GM12878 (cell line): ENCODE measurements around the gene ABCA13. TPM values are rescaled to one million over a fixed set of nuclear protein-coding genes. Genes with fewer than 3 reads are reported as not detected.

ENCODE experiments used
- ATAC-seq: fragments of 200-7000 bp; cut with Tn5 transposase; 3 replicates; pipeline ENCODE4 v1.9.1; 2020; ENCODE audit warnings: mild to moderate bottlenecking, moderate library complexity
- BruUV-seq: library from RNA; stranded (reverse); fragments of 400-500 nt; replicated peaks from 2 replicates; lab custom pipeline; 2021; lab: Mats Ljungman, UMichigan
- CTCF ChIA-PET: fragments of 300-600 bp; sonication (Branson Sonifier 250); formaldehyde crosslinking; extraction: SDS; loops from one replicate; lab custom pipeline; 2021; ENCODE audit warnings: inconsistent platforms; lab: Yijun Ruan, JAX
- POLR2A ChIA-PET: fragments of 350-600 bp; formaldehyde crosslinking; extraction: SDS; loops from one replicate; lab custom pipeline; 2021; ENCODE audit warnings: inconsistent platforms; lab: Charles Lee
- RAD21 ChIA-PET: fragments of 300-600 bp; sonication (Branson Sonifier 250); formaldehyde crosslinking; loops from one replicate; lab custom pipeline; 2023; ENCODE audit warnings: antibody characterized with exemption; ENCODE audit not compliant: unreplicated experiment; lab: Charles Lee
- SMC1A ChIA-PET: fragments of 300-600 bp; sonication (Branson Sonifier 250); formaldehyde crosslinking; loops from one replicate; lab custom pipeline; 2023; ENCODE audit not compliant: unreplicated experiment, uncharacterized antibody; lab: Charles Lee
- DNase-seq: peaks from one replicate; pipeline ENCODE4 v3.0.0-alpha.2; 2011; ENCODE audit warnings: low read depth, low spot score
- FAIRE-seq: peaks from 3 replicates; lab custom pipeline; 2011; peaks lifted over from hg19 to GRCh38; lab: Jason Lieb, UNC
- H2AFZ ChIP-seq: 2 replicates; pipeline ENCODE4 v1.6.0; 2011; ENCODE audit warnings: low read depth, low read length, control low read depth; ENCODE audit not compliant: control insufficient read depth
- H3K27ac ChIP-seq: 2 replicates; pipeline ENCODE4 v1.5.1; 2011; ENCODE audit warnings: control low read depth; ENCODE audit not compliant: control insufficient read depth, insufficient read depth
- H3K27me3 ChIP-seq, 2 experiments: replicated peaks in 1 of 2; 2 replicates each; pipeline versions ENCODE4 v1.6.0 to v1.6.1; 2011; ENCODE audit warnings: low read length in 1 of 2; ENCODE audit not compliant: control insufficient read depth in 2 of 2, insufficient read depth in 2 of 2
- H3K36me3 ChIP-seq, 2 experiments: 2 replicates each; pipeline ENCODE4 v1.5.1; 2011; ENCODE audit warnings: low read length in 1 of 2; ENCODE audit not compliant: control insufficient read depth in 2 of 2, insufficient read depth in 2 of 2
- H3K4me1 ChIP-seq: 2 replicates; pipeline ENCODE4 v1.6.1; 2011; ENCODE audit warnings: mild to moderate bottlenecking, low read length, moderate library complexity, mixed read lengths; ENCODE audit not compliant: control insufficient read depth, insufficient read depth
- H3K4me2 ChIP-seq: 2 replicates; pipeline ENCODE4 v1.6.0; 2011; ENCODE audit warnings: control low read depth; ENCODE audit not compliant: control insufficient read depth, insufficient read depth
- H3K4me3 ChIP-seq: fragments of 200-600 bp; sonication (generic); 2 replicates; pipeline ENCODE4 v1.5.1; 2016
- H3K79me2 ChIP-seq: 2 replicates; pipeline ENCODE4 v1.6.0; 2011; ENCODE audit warnings: low read length; ENCODE audit not compliant: control insufficient read depth, insufficient read depth
- H3K9ac ChIP-seq: 2 replicates; pipeline ENCODE4 v1.8.0; 2011; ENCODE audit warnings: low read length, control low read depth, mixed read lengths; ENCODE audit not compliant: control insufficient read depth, insufficient read depth
- H3K9me3 ChIP-seq: replicated peaks from 3 replicates; pipeline ENCODE4 v1.5.1; 2011; ENCODE audit warnings: mild to moderate bottlenecking, low read length; ENCODE audit not compliant: control insufficient read depth, insufficient read depth
- H4K20me1 ChIP-seq: 2 replicates; pipeline ENCODE4 v1.6.0; 2011; ENCODE audit not compliant: control insufficient read depth, insufficient read depth
- CBFB ChIP-seq: IDR thresholded peaks from 2 replicates; pipeline ENCODE4 v1.6.1; 2016; ENCODE audit warnings: antibody characterized with exemption, low read depth
- ETV6 ChIP-seq, 2 experiments: fragments of 450-650 bp in 1 of 2; IDR thresholded peaks in 1 of 2; conservative IDR thresholded peaks in 1 of 2; 2 replicates each; pipeline ENCODE4 v1.6.1; 2014; ENCODE audit warnings: antibody characterized with exemption in 1 of 2, borderline replicate concordance in 1 of 2, low read depth in 1 of 2, mild to moderate bottlenecking in 1 of 2, moderate library complexity in 1 of 2
- HCFC1 ChIP-seq: fragments of 150-350 bp; IDR thresholded peaks from 2 replicates; pipeline ENCODE4 v1.6.1; 2014; ENCODE audit warnings: low read length
- LARP7 ChIP-seq: fragments of 450-650 bp; IDR thresholded peaks from 2 replicates; pipeline ENCODE4 v1.6.1; 2017; ENCODE audit warnings: mild to moderate bottlenecking
- NFYA ChIP-seq: IDR thresholded peaks from 2 replicates; pipeline ENCODE4 v1.6.1; 2011; ENCODE audit warnings: low read depth, mild to moderate bottlenecking, low read length, improper control_type of control experiment, borderline replicate concordance
- RAD21 ChIP-seq: IDR thresholded peaks from 2 replicates; pipeline ENCODE4 v1.6.1; 2011; ENCODE audit warnings: mild to moderate bottlenecking, low read depth, low read length, moderate library complexity; ENCODE audit not compliant: insufficient read depth
- RELA ChIP-seq: fragments of 450-650 bp; IDR thresholded peaks from 2 replicates; pipeline ENCODE4 v1.8.0; 2014; ENCODE audit warnings: borderline replicate concordance; ENCODE audit not compliant: partially characterized antibody
- RUNX3 ChIP-seq: IDR thresholded peaks from 2 replicates; pipeline ENCODE4 v1.6.1; 2012; ENCODE audit warnings: low read length, inconsistent platforms
- SMC3 ChIP-seq: IDR thresholded peaks from 2 replicates; pipeline ENCODE4 v1.6.1; 2011; ENCODE audit warnings: low read length, improper control_type of control experiment, borderline replicate concordance
- ZNF24 ChIP-seq: fragments of 450-650 bp; IDR thresholded peaks from 2 replicates; pipeline ENCODE4 v1.6.1; 2017; ENCODE audit warnings: antibody characterized with exemption, mild to moderate bottlenecking
- WGBS: methylation state at CpG from one replicate; pipeline ENCODE4 v1.1.6; 2016; ENCODE audit warnings: low lambda C conversion rate; ENCODE audit not compliant: insufficient replicate concordance, insufficient coverage; ENCODE audit errors: missing lambda C conversion rate; 5-methylcytosine and 5-hydroxymethylcytosine counted together
- in situ Hi-C: fragments of 300-500 bp; cut with MboI; formaldehyde crosslinking; loops from 9 replicates; pipeline ENCODE4 v1.14.3; 2018; ENCODE audit warnings: mixed read lengths
- intact Hi-C: fragments of 100-400 bp; cut with micrococcal nuclease; formaldehyde crosslinking; loops from one replicate; pipeline ENCODE4 v1.14.2; 2022; ENCODE audit not compliant: unreplicated experiment
- polyA plus RNA-seq, 11 experiments: library from polyadenylated mRNA; depleted of rRNA in 4 of 11; unstranded in 6 of 11; stranded (reverse) in 5 of 11; fragments of >200 nt; fragmentation: Nextera tagmentation in 4 of 11; fragmentation: Illumina TruSeq in 1 of 11; extraction: Ambion mirVana in 4 of 11; extraction: Trizol in 1 of 11; gene quantifications; 1 replicate in 1 of 11; 2 replicates in 10 of 11; pipeline versions ENCODE4 v1.2.1 to v1.2.3, GENCODE V29; 2011 to 2016; ENCODE audit warnings: inconsistent platforms in 2 of 11, missing spikeins in 2 of 11, low read depth in 1 of 11
- total RNA-seq, 4 experiments: library from RNA; depleted of rRNA in 3 of 4; stranded (reverse); fragments of >200 nt in 3 of 4; fragmentation: Illumina TruSeq in 1 of 4; extraction: Trizol in 1 of 4; gene quantifications; 2 replicates each; pipeline versions ENCODE4 v1.2.1 to v1.2.3, GENCODE V29; 2013 to 2021
- TF ChIP-seq, protein P1 (sequence below): IDR thresholded peaks from 2 replicates; pipeline ENCODE4 v1.6.1; 2011; ENCODE audit warnings: low read depth, low read length, improper control_type of control experiment, borderline replicate concordance
- TF ChIP-seq, protein P2 (sequence below), 3 experiments: IDR thresholded peaks in 2 of 3; conservative IDR thresholded peaks in 1 of 3; 2 replicates each; pipeline ENCODE4 v1.5.1; 2011; ENCODE audit warnings: low read depth in 3 of 3, low read length in 3 of 3, mild to moderate bottlenecking in 3 of 3, control low read depth in 2 of 3, moderate library complexity in 2 of 3, inconsistent platforms in 1 of 3, mixed read lengths in 1 of 3; ENCODE audit not compliant: control insufficient read depth in 2 of 3, insufficient read depth in 1 of 3; ENCODE audit errors: extremely low read depth in 1 of 3

Gene ABCA13
- total and polyA plus RNA-seq, 10 of the 15 experiments (the other 5 are each of a cell fraction or from before 2014, with no cell fraction given): under 0.01 to 0.98 (median 0.04) TPM; not detected in 2

DNA sequence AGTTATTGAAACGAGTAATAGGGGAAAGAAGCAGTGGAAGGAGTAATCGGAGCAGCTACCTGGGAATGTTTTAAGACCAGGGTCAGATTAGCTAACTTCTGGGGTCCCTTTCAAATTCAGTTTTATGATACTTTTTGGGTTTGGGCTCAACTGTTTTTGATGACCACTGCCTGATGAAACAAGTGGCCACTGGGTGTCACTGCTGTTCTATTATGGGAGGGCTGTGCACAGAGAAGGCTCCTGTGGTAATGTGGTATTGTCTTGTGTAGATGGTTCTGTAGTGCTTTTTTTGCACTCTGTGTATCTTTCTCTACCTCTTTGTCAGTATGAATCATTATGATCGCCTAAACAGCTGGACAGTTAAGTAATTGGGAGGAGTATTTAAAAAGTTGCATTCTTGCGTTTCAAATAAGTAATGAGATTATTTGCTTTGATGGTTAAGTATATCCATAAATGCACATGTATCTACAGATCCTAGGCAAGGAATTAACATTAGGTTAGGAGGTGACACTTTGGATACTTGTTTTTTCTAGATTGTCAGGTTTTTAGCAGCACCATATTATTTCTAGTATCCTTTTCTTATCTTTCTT lies 128.4 kb downstream of the ABCA13 start:
- H3K27me3 ChIP-seq: no peaks in the 10 kb centered on the region
- H3K79me2 ChIP-seq: no peaks in the 10 kb centered on the region
- ATAC-seq (peak; percentile 99), FAIRE-seq (no peak), DNase-seq (peak; percentile 17)
- H3K9ac ChIP-seq: no peak overlapping the region
- no TSS peak for BruUV-seq
- TF ChIP-seq HCFC1: no peak
- peak; percentile 67 for TF ChIP-seq SMC3
- TF ChIP-seq, protein P1, sequence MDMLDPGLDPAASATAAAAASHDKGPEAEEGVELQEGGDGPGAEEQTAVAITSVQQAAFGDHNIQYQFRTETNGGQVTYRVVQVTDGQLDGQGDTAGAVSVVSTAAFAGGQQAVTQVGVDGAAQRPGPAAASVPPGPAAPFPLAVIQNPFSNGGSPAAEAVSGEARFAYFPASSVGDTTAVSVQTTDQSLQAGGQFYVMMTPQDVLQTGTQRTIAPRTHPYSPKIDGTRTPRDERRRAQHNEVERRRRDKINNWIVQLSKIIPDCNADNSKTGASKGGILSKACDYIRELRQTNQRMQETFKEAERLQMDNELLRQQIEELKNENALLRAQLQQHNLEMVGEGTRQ: no peak
- no peak for TF ChIP-seq NFYA
- TF ChIP-seq RUNX3: peak; percentile 56
- no peak for TF ChIP-seq ZNF24
- TF ChIP-seq CBFB: 0 out of 2 replicates have a peak, but pooled peaks have one; percentile 43
- no peak for TF ChIP-seq LARP7
- TF ChIP-seq RAD21: peak; percentile 89
- TF ChIP-seq, protein P2, sequence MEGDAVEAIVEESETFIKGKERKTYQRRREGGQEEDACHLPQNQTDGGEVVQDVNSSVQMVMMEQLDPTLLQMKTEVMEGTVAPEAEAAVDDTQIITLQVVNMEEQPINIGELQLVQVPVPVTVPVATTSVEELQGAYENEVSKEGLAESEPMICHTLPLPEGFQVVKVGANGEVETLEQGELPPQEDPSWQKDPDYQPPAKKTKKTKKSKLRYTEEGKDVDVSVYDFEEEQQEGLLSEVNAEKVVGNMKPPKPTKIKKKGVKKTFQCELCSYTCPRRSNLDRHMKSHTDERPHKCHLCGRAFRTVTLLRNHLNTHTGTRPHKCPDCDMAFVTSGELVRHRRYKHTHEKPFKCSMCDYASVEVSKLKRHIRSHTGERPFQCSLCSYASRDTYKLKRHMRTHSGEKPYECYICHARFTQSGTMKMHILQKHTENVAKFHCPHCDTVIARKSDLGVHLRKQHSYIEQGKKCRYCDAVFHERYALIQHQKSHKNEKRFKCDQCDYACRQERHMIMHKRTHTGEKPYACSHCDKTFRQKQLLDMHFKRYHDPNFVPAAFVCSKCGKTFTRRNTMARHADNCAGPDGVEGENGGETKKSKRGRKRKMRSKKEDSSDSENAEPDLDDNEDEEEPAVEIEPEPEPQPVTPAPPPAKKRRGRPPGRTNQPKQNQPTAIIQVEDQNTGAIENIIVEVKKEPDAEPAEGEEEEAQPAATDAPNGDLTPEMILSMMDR (IDR thresholded peaks at IDR 0.05 in 2 of 3, conservative IDR thresholded peaks at IDR 0.05 in 1 of 3; ENCODE audit: control insufficient read depth in 2 of 3, extremely low read depth in 1 of 3, insufficient read depth in 1 of 3, low read depth in 3 of 3, low read length in 3 of 3): peak; percentile 66 to 76 (median 74)
- TF ChIP-seq ETV6 (conservative IDR thresholded peaks at IDR 0.05 in 1 of 2, IDR thresholded peaks at IDR 0.05 in 1 of 2; ENCODE audit: borderline replicate concordance in 1 of 2, low read depth in 1 of 2): no peak
- no peak for TF ChIP-seq RELA
- no peak overlapping the region for H2AFZ ChIP-seq
- peaks cover 5% of the 10 kb centered on the region; the same call in 1 of the 2 replicates for H3K4me1 ChIP-seq
- intact Hi-C loops: loop anchor here (1.0 to 5.0 kb wide), 2 partner anchors 868 to 1553 kb away; no protein-coding TSS in a partner anchor
- H4K20me1 ChIP-seq: no peaks in the 10 kb centered on the region
- SMC1A ChIA-PET: interaction anchor here (1.0 to 1.8 kb wide), 3 partner anchors 12 to 1491 kb away, joined by 3 to 4 read pairs (median 4); no protein-coding TSS in a partner anchor
- H3K36me3 ChIP-seq: no peaks in the 10 kb centered on the region
- 8% methylated on average over 4 of the region's 4 CpGs for whole genome bisulfite sequencing
- CTCF ChIA-PET: interaction anchor here (0.7 to 2.3 kb wide), 17 partner anchors 10 to 1552 kb away, joined by 3 to 13 read pairs (median 3); no protein-coding TSS in a partner anchor
- no peak overlapping the region for H3K4me3 ChIP-seq
- POLR2A ChIA-PET: no interaction called here
- no peak overlapping the region for H3K4me2 ChIP-seq
- in situ Hi-C loops: loop anchor here (10.0 kb wide), 1 partner anchor 1555 kb away; no protein-coding TSS in a partner anchor
- RAD21 ChIA-PET: no interaction called here
- no peaks in the 10 kb centered on the region for H3K9me3 ChIP-seq
- H3K27ac ChIP-seq: no peak overlapping the region
